GM23338 (cell line): ENCODE data around the gene PHLDA3. TPM values are rescaled to one million over a fixed set of nuclear protein-coding genes. Genes with fewer than 3 reads are reported as not detected.
A peak's percentile ranks its signal among the peaks of the same experiment; 100 is the strongest.

ENCODE experiments used
- ATAC-seq: fragments of 200-7000 bp; cut with Tn5 transposase; 3 replicates; pipeline ENCODE4 v1.9.1; 2020
- DNase-seq: peaks from one replicate; pipeline ENCODE4 v3.0.0-alpha.2; 2015; ENCODE audit warnings: low spot score
- H2AFZ ChIP-seq: fragments of 200-600 bp; sonication (generic); 2 replicates; pipeline ENCODE4 v1.8.0; 2016; ENCODE audit warnings: antibody characterized with exemption, mild to moderate bottlenecking, moderate library complexity
- H3F3A ChIP-seq: fragments of 200-600 bp; sonication (generic); replicated peaks from 2 replicates; pipeline ENCODE4 v1.8.0; 2017; ENCODE audit warnings: antibody characterized with exemption, mixed run types, low read depth
- H3K27ac ChIP-seq: fragments of 200-600 bp; sonication (generic); 2 replicates; pipeline ENCODE4 v1.6.1; 2016; ENCODE audit warnings: low read depth
- H3K27me3 ChIP-seq: fragments of 200-600 bp; sonication (generic); 2 replicates; pipeline ENCODE4 v1.8.0; 2016; ENCODE audit warnings: mild to moderate bottlenecking, mixed run types, moderate library complexity; ENCODE audit not compliant: insufficient read depth
- H3K36me3 ChIP-seq: fragments of 200-600 bp; sonication (generic); 2 replicates; pipeline ENCODE4 v1.8.0; 2016; ENCODE audit warnings: mild to moderate bottlenecking; ENCODE audit not compliant: insufficient read depth
- H3K4me1 ChIP-seq: fragments of 200-600 bp; sonication (generic); 2 replicates; pipeline ENCODE4 v1.8.0; 2016; ENCODE audit warnings: mild to moderate bottlenecking, moderate library complexity; ENCODE audit not compliant: insufficient read depth
- H3K4me2 ChIP-seq: fragments of 200-600 bp; sonication (generic); 2 replicates; pipeline ENCODE4 v1.7.1; 2017; ENCODE audit warnings: mixed run types
- H3K4me3 ChIP-seq: fragments of 200-600 bp; sonication (generic); 2 replicates; pipeline ENCODE4 v1.6.1; 2016; ENCODE audit warnings: mixed run types
- H3K79me2 ChIP-seq: fragments of 200-600 bp; sonication (generic); replicated peaks from 2 replicates; pipeline ENCODE4 v1.8.0; 2017; ENCODE audit warnings: mild to moderate bottlenecking; ENCODE audit not compliant: insufficient read depth
- H3K9me2 ChIP-seq: fragments of 200-600 bp; sonication (generic); 2 replicates; pipeline ENCODE4 v1.8.0; 2017; ENCODE audit not compliant: insufficient read depth
- H4K20me1 ChIP-seq: fragments of 200-600 bp; sonication (generic); replicated peaks from 2 replicates; pipeline ENCODE4 v1.8.0; 2017; ENCODE audit warnings: mild to moderate bottlenecking; ENCODE audit not compliant: insufficient read depth
- H3K27ac Mint-ChIP-seq: 2 replicates; pipeline ENCODE4 v1.8.0; 2020; ENCODE audit warnings: inconsistent platforms, mild to moderate bottlenecking, moderate library complexity, mixed read lengths
- H3K27me3 Mint-ChIP-seq: 3 replicates; pipeline ENCODE4 v1.8.0; 2022; ENCODE audit warnings: low read depth, mild to moderate bottlenecking, moderate library complexity, mixed read lengths, inconsistent platforms; ENCODE audit not compliant: insufficient read depth, poor library complexity
- H3K36me3 Mint-ChIP-seq: 3 replicates; pipeline ENCODE4 v1.8.0; 2021; ENCODE audit warnings: low read depth, mild to moderate bottlenecking, inconsistent platforms, moderate library complexity, mixed read lengths
- H3K4me1 Mint-ChIP-seq: 3 replicates; pipeline ENCODE4 v1.8.0; 2020; ENCODE audit warnings: mild to moderate bottlenecking, inconsistent platforms, mixed read lengths
- H3K4me3 Mint-ChIP-seq: 3 replicates; pipeline ENCODE4 v1.8.0; 2021; ENCODE audit warnings: moderate library complexity, mild to moderate bottlenecking, inconsistent platforms, mixed read lengths
- H3K9me3 Mint-ChIP-seq: 3 replicates; pipeline ENCODE4 v1.8.0; 2020; ENCODE audit warnings: moderate library complexity, mild to moderate bottlenecking, inconsistent platforms, mixed read lengths
- CREB1 ChIP-seq: fragments of 250-450 bp; sonication (Bioruptor Pico); IDR thresholded peaks from 2 replicates; pipeline ENCODE4 v1.5.0; 2020; ENCODE audit warnings: low read depth, mild to moderate bottlenecking, moderate library complexity
- CTCF ChIP-seq, 2 experiments: fragments of 200-600 bp in 1 of 2; sonication (generic) in 1 of 2; conservative IDR thresholded peaks; 2 replicates each; pipeline versions ENCODE4 v1.5.1 to v1.6.1; 2016 to 2017; ENCODE audit warnings: antibody characterized with exemption in 2 of 2, low read depth in 2 of 2, mild to moderate bottlenecking in 2 of 2, moderate library complexity in 1 of 2
- ETS1 ChIP-seq: IDR thresholded peaks from 2 replicates; pipeline ENCODE4 v1.6.1; 2016; ENCODE audit warnings: antibody characterized with exemption
- EZH2 ChIP-seq: fragments of 200-600 bp; sonication (generic); IDR thresholded peaks from one replicate; pipeline ENCODE4 v1.8.0; 2017; ENCODE audit warnings: antibody characterized with exemption, mild to moderate bottlenecking, low read depth; ENCODE audit not compliant: unreplicated experiment
- EZH2phosphoT487 ChIP-seq: fragments of 200-600 bp; sonication (generic); IDR thresholded peaks from one replicate; pipeline ENCODE4 v1.8.1; 2018; ENCODE audit warnings: antibody characterized with exemption; ENCODE audit not compliant: unreplicated experiment
- JUNB ChIP-seq: IDR thresholded peaks from one replicate; pipeline ENCODE4 v1.6.1; 2016; ENCODE audit warnings: antibody characterized with exemption; ENCODE audit not compliant: unreplicated experiment
- NANOG ChIP-seq: IDR thresholded peaks from 2 replicates; pipeline ENCODE4 v1.6.1; 2016; ENCODE audit warnings: antibody characterized with exemption, borderline replicate concordance
- POLR2AphosphoS5 ChIP-seq: IDR thresholded peaks from 2 replicates; pipeline ENCODE4 v1.6.1; 2016; ENCODE audit warnings: antibody characterized with exemption, low read depth
- REST ChIP-seq: IDR thresholded peaks from one replicate; pipeline ENCODE4 v1.6.1; 2018; ENCODE audit warnings: antibody characterized with exemption; ENCODE audit not compliant: unreplicated experiment
- STAT1 ChIP-seq: IDR thresholded peaks from one replicate; pipeline ENCODE4 v1.6.1; 2016; ENCODE audit warnings: antibody characterized with exemption; ENCODE audit not compliant: unreplicated experiment
- ZNF114 ChIP-seq: fragments of 250-450 bp; sonication (Bioruptor Pico); IDR thresholded peaks from 2 replicates; pipeline ENCODE4 v1.5.0; 2020; ENCODE audit warnings: mild to moderate bottlenecking, moderate library complexity
- ZNF331 ChIP-seq: fragments of 250-450 bp; sonication (Bioruptor Pico); IDR thresholded peaks from 2 replicates; pipeline ENCODE4 v1.5.0; 2020; ENCODE audit warnings: low read depth, mild to moderate bottlenecking, moderate library complexity
- ZNF462 ChIP-seq: fragments of 250-450 bp; sonication (Bioruptor Pico); IDR thresholded peaks from 2 replicates; pipeline ENCODE4 v1.5.0; 2020; ENCODE audit warnings: mild to moderate bottlenecking, moderate library complexity
- polyA plus RNA-seq: library from polyadenylated mRNA; unstranded; fragments of >200 nt; fragmentation: Nextera tagmentation; extraction: Ambion mirVana; gene quantifications from 2 replicates; pipeline ENCODE4 v1.2.1, GENCODE V29; 2016
- total RNA-seq: library from RNA; depleted of rRNA; stranded (reverse); fragments of >200 nt; shearing (Covaris generic); gene quantifications from 2 replicates; pipeline ENCODE4 v1.2.3, GENCODE V29; 2014

PHLDA3 gene
- total and polyA plus RNA-seq, 2 experiments from 2014 or later: 37.5 to 87.4 TPM

- TF ChIP-seq CTCF (conservative IDR thresholded peaks at IDR 0.05; ENCODE audit: low read depth in 2 of 2) (no peak), ZNF462 (CRISPR knock-in tag) (no peak), ZNF114 (CRISPR knock-in tag) (no peak), ZNF331 (no peak), ETS1 (no peak)
These were observed 23.7 kb downstream of the PHLDA3 start (continued) for GRCh38 chr1:201445310-201445709.

GRCh38 chr1:201444792-201445191 lies 24.2 kb downstream of the PHLDA3 start:
- peaks cover 7% of the 10 kb centered on the region; the same call in 1 of the 2 replicates for H3F3A ChIP-seq
- TF ChIP-seq NANOG (no peak), EZH2phosphoT487 (no peak), CREB1 (CRISPR knock-in tag) (no peak), JUNB (no peak), STAT1 (no peak), EZH2 (no peak), REST (no peak), POLR2AphosphoS5 (no peak)

More at GRCh38 chr1:201444792-201445191, 24.2 kb downstream of the PHLDA3 start:
- Histone ChIP-seq H3K4me2 (no peak overlapping the region), H3K27me3 (no peaks in the 10 kb centered on the region), H2AFZ (peak overlapping the region; percentile 74), H3K4me1 (peaks cover 19% of the 10 kb centered on the region), H3K79me2 (no peaks in the 10 kb centered on the region), H3K4me3 (no peak overlapping the region), H3K27ac (no peak overlapping the region), H3K9me2 (no peaks in the 10 kb centered on the region), H4K20me1 (no peaks in the 10 kb centered on the region), H3K36me3 (no peaks in the 10 kb centered on the region)
- Mint-ChIP-seq H3K27ac (no peak overlapping the region), H3K9me3 (no peaks in the 10 kb centered on the region), H3K4me1 (peaks cover 29% of the 10 kb centered on the region), H3K27me3 (peaks cover 5% of the 10 kb centered on the region), H3K4me3 (no peak overlapping the region), H3K36me3 (no peaks in the 10 kb centered on the region)
- DNase-seq (no peak), ATAC-seq (no peak)
